NT2/D1 (cell line): ENCODE measurements around the gene RABEP1.

Experiments used
- YY1 ChIP-seq: IDR thresholded peaks from 2 replicates; pipeline ENCODE4 v1.6.1; 2011; ENCODE audit not compliant: insufficient read length, insufficient read depth
- ZNF274 ChIP-seq: IDR thresholded peaks from 2 replicates; pipeline ENCODE4 v1.6.1; 2011; ENCODE audit warnings: mild to moderate bottlenecking, low read depth, low read length

DNA sequence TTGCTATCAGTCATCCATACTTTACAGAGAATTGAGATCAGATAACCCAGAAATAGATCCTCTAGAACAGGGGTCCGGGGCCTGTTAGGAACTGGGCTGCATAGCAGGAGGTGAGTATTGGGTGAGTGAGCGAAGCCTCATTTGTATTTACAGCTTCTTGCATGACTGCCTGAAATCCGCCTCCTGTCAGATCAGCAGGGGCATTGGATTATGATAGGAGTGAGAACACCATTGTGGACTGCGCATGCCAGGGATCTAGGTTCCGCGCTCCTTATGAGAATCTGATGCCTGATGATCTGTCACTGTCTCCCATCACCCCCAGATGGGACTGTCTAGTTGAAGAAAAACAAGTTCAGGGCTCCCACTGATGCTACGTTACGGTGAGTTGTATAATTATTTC is 34.5 kb upstream of the RABEP1 start:
- TF ChIP-seq ZNF274 (no peak), YY1 (no peak)
